SU-DHL-6 (cell line): ENCODE measurements around the gene CDKN1B.

Experiments used
- H2AFZ ChIP-seq: fragments of 200-600 bp; sonication (generic); 2 replicates; pipeline ENCODE4 v1.6.1; 2014; ENCODE audit warnings: low read depth, mild to moderate bottlenecking, moderate library complexity, mixed read lengths, antibody characterized with exemption, low read length; ENCODE audit not compliant: severe bottlenecking
- H3F3A ChIP-seq: fragments of 200-600 bp; shearing (Covaris generic); 2 replicates; pipeline ENCODE4 v1.6.0; 2016; ENCODE audit warnings: antibody characterized with exemption, mild to moderate bottlenecking; ENCODE audit not compliant: insufficient read depth
- H3K27ac ChIP-seq: fragments of 200-600 bp; sonication (generic); 2 replicates; pipeline ENCODE4 v1.5.1; 2016; ENCODE audit warnings: low read depth, mild to moderate bottlenecking, low read length, moderate library complexity, mixed read lengths
- H3K27me3 ChIP-seq: fragments of 200-600 bp; sonication (generic), shearing (Covaris generic); 2 replicates; pipeline ENCODE4 v1.6.0; 2014; ENCODE audit warnings: mild to moderate bottlenecking, low read length
- H3K36me3 ChIP-seq: fragments of 200-600 bp; sonication (generic); 2 replicates; pipeline ENCODE4 v1.6.1; 2014; ENCODE audit warnings: mild to moderate bottlenecking, low read length, mixed read lengths
- H3K4me2 ChIP-seq: fragments of 300-600, 200-600 bp; shearing (Covaris generic), sonication (generic); 2 replicates; pipeline ENCODE4 v1.6.0; 2014; ENCODE audit warnings: low read length, low read depth, mild to moderate bottlenecking; ENCODE audit not compliant: poor library complexity, severe bottlenecking
- H3K4me3 ChIP-seq: fragments of 200-600 bp; sonication (generic); 2 replicates; pipeline ENCODE4 v1.5.1; 2014; ENCODE audit warnings: antibody characterized with exemption, low read length, mild to moderate bottlenecking, mixed read lengths; ENCODE audit not compliant: insufficient read depth, poor library complexity, severe bottlenecking
- H3K79me2 ChIP-seq: fragments of 200-600 bp; sonication (generic); 2 replicates; pipeline ENCODE4 v1.6.1; 2014; ENCODE audit warnings: mild to moderate bottlenecking, low read length, moderate library complexity; ENCODE audit not compliant: insufficient read depth
- H3K9ac ChIP-seq: fragments of 200-600 bp; sonication (generic); 2 replicates; pipeline ENCODE4 v1.7.0; 2014; ENCODE audit warnings: mild to moderate bottlenecking, low read length
- H3K9me2 ChIP-seq: fragments of 200-600 bp; sonication (generic); replicated peaks from 2 replicates; pipeline ENCODE4 v1.6.1; 2014; ENCODE audit warnings: low read length; ENCODE audit not compliant: insufficient read depth
- H3K9me3 ChIP-seq: fragments of 200-600 bp; sonication (generic); 2 replicates; pipeline ENCODE4 v1.6.1; 2014; ENCODE audit warnings: low read length, mixed read lengths; ENCODE audit not compliant: insufficient read depth
- H4K20me1 ChIP-seq: fragments of 200-600 bp; sonication (generic); 2 replicates; pipeline ENCODE4 v1.6.1; 2014; ENCODE audit warnings: low read depth, mild to moderate bottlenecking, antibody characterized with exemption, low read length, moderate library complexity, mixed read lengths
- EZH2phosphoT487 ChIP-seq: fragments of 200-600 bp; sonication (generic), shearing (Covaris generic); conservative IDR thresholded peaks from 2 replicates; pipeline ENCODE4 v1.6.1; 2018; ENCODE audit warnings: mild to moderate bottlenecking, antibody characterized with exemption, low read length, moderate library complexity, mixed read lengths
- TF ChIP-seq, protein P1 (sequence below): fragments of 200-600 bp; sonication (generic); IDR thresholded peaks from one replicate; pipeline ENCODE4 v1.5.1; 2017; ENCODE audit warnings: antibody characterized with exemption, mild to moderate bottlenecking, low read length, moderate library complexity; ENCODE audit not compliant: insufficient read depth, poor library complexity, severe bottlenecking

The CDKN1B gene

DNA sequence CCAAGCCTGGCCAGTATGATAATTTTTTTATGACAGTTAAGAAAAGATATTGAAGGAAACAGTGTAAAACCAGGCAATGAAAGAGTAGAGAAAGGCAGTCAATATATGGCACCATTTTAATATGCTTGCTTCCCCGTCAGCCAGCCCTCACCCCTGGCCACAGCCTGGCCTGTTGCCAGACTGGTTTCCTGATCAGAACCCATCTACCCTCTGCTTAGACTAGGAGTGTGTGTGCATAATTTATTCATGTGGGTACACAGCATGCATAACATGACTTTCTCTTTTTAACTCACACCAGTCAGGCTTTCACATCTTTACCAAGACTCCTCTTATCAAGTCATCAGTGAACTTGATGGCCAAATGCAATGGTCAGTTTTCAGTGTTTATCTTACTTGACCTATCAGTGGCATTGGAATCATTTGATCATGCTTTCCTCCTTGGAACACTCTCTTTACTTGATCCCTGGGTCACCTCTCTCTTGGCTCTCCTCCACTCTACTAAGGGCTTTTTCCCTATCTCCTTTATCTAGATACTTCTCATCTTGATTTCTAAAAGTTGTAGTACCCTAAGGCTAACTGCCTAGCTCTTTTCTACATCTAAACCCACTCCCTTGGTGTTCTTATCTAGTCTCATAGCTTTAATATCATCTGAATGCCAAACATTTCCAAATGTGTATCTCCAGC, 11.2 kb upstream of the CDKN1B start:
- Histone ChIP-seq H3K27me3 (no peaks in the 10 kb centered on the region), H3K36me3 (no peaks in the 10 kb centered on the region), H2AFZ (no peak overlapping the region), H3K27ac (no peak overlapping the region), H3K9me3 (no peaks in the 10 kb centered on the region), H3K4me3 (no peak overlapping the region), H3F3A (no peaks in the 10 kb centered on the region), H3K9me2 (no peaks in the 10 kb centered on the region), H3K4me2 (no peak overlapping the region), H4K20me1 (no peaks in the 10 kb centered on the region), H3K79me2 (no peaks in the 10 kb centered on the region), H3K9ac (no peak overlapping the region)
- TF ChIP-seq EZH2phosphoT487 = no peak
- TF ChIP-seq, protein P1, sequence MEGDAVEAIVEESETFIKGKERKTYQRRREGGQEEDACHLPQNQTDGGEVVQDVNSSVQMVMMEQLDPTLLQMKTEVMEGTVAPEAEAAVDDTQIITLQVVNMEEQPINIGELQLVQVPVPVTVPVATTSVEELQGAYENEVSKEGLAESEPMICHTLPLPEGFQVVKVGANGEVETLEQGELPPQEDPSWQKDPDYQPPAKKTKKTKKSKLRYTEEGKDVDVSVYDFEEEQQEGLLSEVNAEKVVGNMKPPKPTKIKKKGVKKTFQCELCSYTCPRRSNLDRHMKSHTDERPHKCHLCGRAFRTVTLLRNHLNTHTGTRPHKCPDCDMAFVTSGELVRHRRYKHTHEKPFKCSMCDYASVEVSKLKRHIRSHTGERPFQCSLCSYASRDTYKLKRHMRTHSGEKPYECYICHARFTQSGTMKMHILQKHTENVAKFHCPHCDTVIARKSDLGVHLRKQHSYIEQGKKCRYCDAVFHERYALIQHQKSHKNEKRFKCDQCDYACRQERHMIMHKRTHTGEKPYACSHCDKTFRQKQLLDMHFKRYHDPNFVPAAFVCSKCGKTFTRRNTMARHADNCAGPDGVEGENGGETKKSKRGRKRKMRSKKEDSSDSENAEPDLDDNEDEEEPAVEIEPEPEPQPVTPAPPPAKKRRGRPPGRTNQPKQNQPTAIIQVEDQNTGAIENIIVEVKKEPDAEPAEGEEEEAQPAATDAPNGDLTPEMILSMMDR = no peak

DNA sequence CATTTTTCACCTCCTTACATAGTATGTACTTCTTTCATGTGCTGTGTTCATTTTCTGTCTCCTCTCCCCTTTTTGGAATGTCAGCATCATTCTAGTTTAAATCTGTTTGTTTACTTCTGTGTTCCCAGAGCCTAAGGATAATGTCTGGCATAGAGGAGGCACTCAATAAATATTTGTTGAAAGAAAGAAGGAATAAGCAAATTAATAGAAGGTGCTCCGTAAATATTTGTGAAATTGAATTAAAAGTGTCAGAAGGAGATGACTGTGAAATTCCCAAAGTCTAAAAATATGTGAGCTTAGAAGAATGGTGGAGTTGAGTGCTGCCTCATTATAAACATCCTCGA, 3.3 kb upstream of the CDKN1B start:
- peak overlapping the region; percentile 89 for H3K4me2 ChIP-seq
- no peaks in the 10 kb centered on the region for H3K9me2 ChIP-seq
- H3K27me3 ChIP-seq = no peaks in the 10 kb centered on the region
- no peak overlapping the region for H3K9ac ChIP-seq
- no peak overlapping the region for H3K27ac ChIP-seq
- H3F3A ChIP-seq = peaks cover 11% of the 10 kb centered on the region
- 0 out of 2 replicates have a peak, but pooled peaks cover 1% of the 10 kb centered on the region for H3K36me3 ChIP-seq
- H3K9me3 ChIP-seq = no peaks in the 10 kb centered on the region
- TF ChIP-seq EZH2phosphoT487 = no peak
- TF ChIP-seq, protein P1 = no peak
- peaks cover 4% of the 10 kb centered on the region; the same call in 1 of the 2 replicates for H4K20me1 ChIP-seq
- no peak overlapping the region for H3K4me3 ChIP-seq
- H3K79me2 ChIP-seq = peaks cover 11% of the 10 kb centered on the region; the same call in 1 of the 2 replicates
- no peak overlapping the region for H2AFZ ChIP-seq

DNA sequence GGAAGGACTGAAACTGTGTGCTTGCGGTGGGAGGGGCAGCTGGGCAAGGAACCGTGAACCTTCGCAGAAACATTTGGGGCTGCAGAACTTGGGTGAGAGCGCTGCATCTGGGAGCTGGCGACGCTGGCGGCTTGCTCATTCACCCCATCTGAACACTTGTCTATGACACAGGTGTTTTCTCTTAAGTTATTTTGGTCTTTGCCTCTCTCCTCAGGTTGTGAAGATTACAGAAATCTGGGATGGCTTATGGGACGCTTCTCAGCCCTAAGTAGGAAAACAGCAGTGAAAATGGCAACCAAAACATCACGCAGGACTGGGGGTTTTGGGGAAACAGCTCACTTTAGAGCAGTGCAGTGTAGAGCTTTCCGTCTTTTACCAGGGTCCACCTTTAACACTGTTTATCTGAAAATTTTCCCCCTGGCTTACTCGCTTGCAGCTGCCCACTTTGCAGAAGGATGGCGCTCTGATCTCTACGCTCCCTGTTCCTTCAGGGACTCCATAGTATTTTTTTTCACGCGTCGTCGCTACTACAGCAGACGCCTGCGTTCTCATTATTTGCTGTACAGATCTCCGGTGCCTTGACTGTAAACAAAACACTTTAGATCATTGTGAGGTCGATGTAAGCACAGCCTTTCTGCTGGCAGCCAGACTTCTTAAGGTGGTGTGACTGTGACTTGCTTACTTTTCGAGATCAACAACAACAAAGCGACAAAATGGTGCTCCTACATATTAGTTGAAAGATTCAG, 2.7 kb upstream of the CDKN1B start:
- H3K9me2 ChIP-seq = no peaks in the 10 kb centered on the region
- peak overlapping the region; percentile 89 for H3K4me2 ChIP-seq
- no peaks in the 10 kb centered on the region for H3K9me3 ChIP-seq
- peaks cover 17% of the 10 kb centered on the region; the same call in 1 of the 2 replicates for H3K79me2 ChIP-seq
- no peaks in the 10 kb centered on the region for H3K27me3 ChIP-seq
- no peak for TF ChIP-seq EZH2phosphoT487
- TF ChIP-seq, protein P1 = no peak
- H3F3A ChIP-seq = peaks cover 11% of the 10 kb centered on the region
- H4K20me1 ChIP-seq = peaks cover 4% of the 10 kb centered on the region; the same call in 1 of the 2 replicates
- no peak overlapping the region for H3K4me3 ChIP-seq
- H3K27ac ChIP-seq = no peak overlapping the region; the same call in 1 of the 2 replicates
- no peak overlapping the region for H3K9ac ChIP-seq
- 0 out of 2 replicates have a peak, but pooled peaks cover 5% of the 10 kb centered on the region for H3K36me3 ChIP-seq
- H2AFZ ChIP-seq = no peak overlapping the region
